Subcutaneous adipose tissue (tissue), 4 donors: ENCODE data around the gene GNS. TPM values are rescaled to one million over a fixed set of nuclear protein-coding genes. Genes with fewer than 3 reads are reported as not detected.

Experiments used
- total RNA-seq, 4 donors: library from RNA; depleted of rRNA; stranded (reverse); fragments of >200 nt; gene quantifications; one replicate each; pipeline ENCODE4 v1.1.0, GENCODE V29; 2016
- TF ChIP-seq, protein P1 (sequence below): fragments of 450-650 bp; IDR thresholded peaks from one replicate; pipeline ENCODE4 v1.5.1; 2016; ENCODE audit warnings: low read depth, mild to moderate bottlenecking, control low read depth, antibody characterized with exemption, moderate library complexity

Gene GNS
- total RNA-seq, 4 donors from 2014 or later: 143 to 384 (median 184) TPM

DNA sequence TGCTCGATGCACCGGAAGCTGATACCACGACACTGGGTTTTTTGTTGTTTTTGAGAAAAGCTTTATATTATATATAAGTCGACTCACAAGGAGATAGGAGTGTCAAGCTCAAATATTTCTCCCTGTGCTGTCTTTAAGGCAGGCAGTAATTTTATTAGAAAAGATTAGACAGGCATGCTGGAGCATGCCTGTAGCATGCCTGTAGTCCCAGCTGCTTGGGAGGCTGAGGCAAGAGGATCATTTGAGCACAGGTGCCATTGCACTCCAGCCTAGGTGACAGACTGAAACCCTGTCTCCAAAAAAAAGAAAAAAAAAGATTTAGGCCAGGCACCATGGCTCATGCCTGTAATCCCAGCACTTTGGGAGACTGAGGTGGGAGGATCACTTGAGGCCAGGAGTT lies 51.8 kb downstream of the GNS start:
- TF ChIP-seq, protein P1, sequence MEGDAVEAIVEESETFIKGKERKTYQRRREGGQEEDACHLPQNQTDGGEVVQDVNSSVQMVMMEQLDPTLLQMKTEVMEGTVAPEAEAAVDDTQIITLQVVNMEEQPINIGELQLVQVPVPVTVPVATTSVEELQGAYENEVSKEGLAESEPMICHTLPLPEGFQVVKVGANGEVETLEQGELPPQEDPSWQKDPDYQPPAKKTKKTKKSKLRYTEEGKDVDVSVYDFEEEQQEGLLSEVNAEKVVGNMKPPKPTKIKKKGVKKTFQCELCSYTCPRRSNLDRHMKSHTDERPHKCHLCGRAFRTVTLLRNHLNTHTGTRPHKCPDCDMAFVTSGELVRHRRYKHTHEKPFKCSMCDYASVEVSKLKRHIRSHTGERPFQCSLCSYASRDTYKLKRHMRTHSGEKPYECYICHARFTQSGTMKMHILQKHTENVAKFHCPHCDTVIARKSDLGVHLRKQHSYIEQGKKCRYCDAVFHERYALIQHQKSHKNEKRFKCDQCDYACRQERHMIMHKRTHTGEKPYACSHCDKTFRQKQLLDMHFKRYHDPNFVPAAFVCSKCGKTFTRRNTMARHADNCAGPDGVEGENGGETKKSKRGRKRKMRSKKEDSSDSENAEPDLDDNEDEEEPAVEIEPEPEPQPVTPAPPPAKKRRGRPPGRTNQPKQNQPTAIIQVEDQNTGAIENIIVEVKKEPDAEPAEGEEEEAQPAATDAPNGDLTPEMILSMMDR: no peak

DNA sequence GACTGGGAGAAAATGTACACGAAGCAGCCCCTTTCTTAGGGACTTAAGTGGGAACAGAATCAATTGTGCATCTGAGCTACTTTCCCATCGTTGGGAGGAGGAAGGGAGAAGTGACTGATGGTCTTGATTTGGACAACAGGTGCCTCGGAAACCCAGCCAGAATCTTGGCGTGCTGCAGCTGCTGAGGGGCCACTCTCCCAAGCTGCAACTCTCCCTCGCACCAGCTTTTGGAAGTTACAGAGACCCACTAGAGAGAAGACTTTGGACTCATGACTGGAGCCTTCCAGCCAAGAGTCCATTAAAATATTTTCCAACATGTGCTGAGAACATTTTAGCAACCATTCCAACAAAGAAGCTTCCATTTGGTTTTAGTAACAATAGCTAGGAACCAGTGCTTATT lies 52.3 kb downstream of the GNS start:
- TF ChIP-seq, protein P1: no peak

DNA sequence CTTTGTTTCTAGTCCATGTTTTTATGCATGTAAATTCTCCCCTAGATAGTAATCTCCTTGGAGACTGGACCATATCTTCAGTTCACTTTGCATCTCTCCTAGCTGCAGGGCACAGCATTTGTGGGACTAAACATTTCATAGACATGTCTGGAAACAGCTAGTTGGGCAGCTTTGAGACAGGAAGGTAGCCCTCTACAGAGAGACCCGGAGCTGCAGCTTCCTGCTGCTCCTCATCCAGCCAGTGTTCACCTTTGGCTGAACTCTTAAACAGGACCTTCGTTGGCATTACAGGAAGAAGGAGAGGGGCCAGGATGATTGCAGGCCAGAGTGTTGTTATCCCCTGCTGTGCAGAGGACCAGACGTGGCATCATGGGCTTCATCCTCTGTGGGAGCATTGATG lies 52.9 kb downstream of the GNS start:
- TF ChIP-seq, protein P1: no peak

DNA sequence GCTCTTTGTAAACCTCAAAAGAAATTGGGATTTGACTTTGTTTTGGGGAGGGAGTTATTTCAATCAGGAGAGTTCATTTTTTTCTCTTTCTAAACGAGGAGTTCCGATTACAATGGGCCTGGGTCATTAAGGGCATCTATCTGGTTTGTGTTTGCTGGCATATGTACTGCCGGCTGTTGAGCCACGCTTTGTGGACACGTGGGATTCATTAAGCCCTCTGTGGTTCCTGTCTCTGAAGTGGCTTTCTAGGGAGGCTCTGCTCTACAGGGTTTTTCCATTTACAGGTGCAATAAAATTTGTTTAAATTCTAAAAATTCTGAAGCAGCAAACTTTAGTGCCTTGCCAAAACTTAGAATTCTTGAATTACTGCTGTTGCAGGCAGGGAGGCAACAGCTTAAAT lies 57.9 kb downstream of the GNS start:
- TF ChIP-seq, protein P1: no peak

DNA sequence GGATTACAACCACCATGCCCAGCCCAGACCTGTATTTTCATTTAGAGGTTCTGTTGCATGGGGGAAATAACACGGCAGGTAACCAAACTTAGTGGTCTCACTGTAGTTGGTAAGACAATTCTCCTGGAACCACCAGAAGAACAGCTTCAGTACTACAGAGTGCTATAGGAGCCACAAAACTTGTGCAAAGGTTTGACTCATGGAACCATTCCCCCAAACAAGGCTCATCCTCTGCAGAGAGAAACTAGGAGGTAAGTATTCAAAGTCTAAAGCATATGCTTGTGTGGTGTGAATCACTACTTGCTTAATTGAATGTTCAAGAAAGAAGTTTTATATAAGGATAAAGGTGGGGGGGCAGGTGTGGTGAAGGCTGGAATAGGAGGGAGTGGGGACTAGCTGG lies 58.7 kb downstream of the GNS start:
- TF ChIP-seq, protein P1: no peak

DNA sequence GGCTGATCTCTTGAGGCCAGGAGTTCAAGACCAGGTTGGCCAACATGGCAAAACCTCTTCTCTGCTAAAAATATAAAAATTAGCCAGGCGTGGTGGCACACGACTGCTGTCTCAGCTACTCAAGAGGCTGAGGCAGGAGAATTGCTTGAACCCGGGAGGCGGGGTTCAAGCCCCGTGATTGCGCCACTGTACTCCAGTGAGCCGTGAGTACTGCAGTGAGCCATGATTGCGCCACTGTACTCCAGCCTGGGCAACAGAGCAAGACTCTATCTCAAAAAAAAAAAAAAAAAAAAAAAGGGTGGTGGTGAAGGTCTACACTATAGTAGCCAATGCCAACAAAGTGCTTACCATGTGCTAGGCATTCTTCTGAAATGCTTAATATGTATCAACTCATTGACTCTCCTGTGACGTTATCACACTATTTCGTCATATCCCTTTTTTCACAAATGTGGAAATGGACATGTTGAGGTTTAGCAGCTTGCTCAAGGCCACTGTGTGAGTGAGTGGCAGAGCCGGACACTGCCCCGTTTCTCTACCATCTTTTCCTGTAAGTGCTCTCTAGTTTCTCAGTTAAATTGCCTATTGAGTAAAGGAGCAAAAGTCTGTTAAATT lies 59.6 kb downstream of the GNS start:
- TF ChIP-seq, protein P1: no peak

DNA sequence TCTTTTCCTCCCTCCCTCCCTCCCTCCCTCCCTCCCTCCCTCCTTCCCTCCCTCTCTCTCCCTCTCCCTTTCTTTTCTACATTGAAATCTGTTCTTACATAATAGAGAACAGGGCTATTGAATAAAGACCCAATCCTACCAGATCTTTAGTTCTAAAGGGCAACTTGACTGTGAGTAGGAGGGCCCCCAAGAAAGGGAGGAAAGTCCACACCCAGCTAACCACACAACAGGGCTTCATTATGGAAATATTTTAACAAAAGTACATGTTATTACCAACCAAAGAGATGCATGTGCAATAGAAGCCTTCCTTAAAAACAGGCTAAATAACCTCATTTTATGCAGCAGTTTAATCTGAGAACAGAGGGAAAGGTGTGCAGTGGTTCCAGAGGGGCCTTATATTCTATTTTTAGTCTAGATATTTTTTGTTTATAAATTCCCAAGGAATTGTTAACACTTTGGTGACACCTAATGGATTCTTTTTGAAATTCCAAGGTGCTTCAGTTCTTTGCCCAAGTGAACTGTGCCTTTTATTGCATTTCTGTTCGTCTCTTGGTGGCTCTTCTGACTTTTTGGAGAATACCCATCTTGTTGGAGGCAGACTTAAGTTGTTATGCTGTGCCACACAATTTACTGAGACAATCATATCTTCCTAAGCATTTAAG lies 63.0 kb downstream of the GNS start:
- TF ChIP-seq, protein P1: no peak
